HG03575 (cell line): ENCODE data around the gene KRT72.
"Not testable (repeated sequence)": the region's sequence is repeated elsewhere in the genome, so short reads cannot be mapped to it uniquely, and the experiment has no call there.

Experiments used
- ATAC-seq: cut with Tn5 transposase; IDR thresholded peaks from one replicate; pipeline ENCODE4 v1.9.1; 2021; ENCODE audit not compliant: unreplicated experiment, insufficient number of reproducible peaks, low FRiP score; ENCODE audit errors: extremely low read depth

The KRT72 gene

DNA sequence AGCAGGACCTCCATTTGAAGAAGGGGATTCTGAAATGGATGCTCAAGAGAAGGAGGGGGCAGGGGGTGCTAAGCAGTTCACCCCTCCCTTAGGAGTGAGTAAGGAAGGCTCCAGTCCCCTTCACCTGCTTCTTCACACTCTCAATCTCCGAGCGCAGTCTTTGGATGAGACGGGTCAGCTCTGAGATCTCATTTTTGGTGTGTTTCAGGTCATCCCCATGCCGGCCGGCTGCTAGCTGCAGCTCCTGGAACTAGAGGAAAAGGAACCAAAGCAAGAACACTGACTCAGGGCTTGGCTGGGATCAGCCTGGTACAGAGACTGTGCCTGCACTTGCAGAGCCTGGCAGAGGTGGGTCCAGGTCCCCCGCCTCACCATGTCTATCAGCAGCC, 9.8 kb upstream of the KRT72 start:
- ATAC-seq, result no peak

GRCh38 chr12:52608826-52609630, 7.8 kb upstream of the KRT72 start:
- ATAC-seq, result no peak

GRCh38 chr12:52608161-52608560, 6.9 kb upstream of the KRT72 start:
- no peak for ATAC-seq

GRCh38 chr12:52607314-52607713, 6.1 kb upstream of the KRT72 start:
- ATAC-seq, result no peak

GRCh38 chr12:52606581-52607218, 5.4 kb upstream of the KRT72 start:
- no peak for ATAC-seq

DNA sequence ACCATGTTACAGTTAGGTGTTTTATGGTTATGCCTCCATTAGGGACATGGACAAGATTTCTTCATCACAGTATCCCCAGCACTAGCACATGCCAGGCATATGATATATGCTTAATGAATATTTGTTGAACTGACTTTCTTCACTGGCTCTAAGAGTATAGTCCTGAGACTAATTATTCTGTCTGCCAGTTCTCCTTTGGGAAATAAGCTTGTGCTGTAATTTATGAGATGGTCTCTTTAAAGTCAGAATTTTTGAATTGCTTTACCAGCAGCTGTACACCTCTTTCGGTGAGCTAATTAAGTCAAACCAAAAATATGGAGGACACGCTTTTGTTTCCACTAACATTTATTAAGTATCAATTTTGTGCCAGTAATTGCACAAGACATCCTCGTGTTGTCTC, 4.8 kb upstream of the KRT72 start:
- ATAC-seq, result no peak

GRCh38 chr12:52605542-52605941, 4.3 kb upstream of the KRT72 start:
- ATAC-seq, result no peak

- ATAC-seq, result no peak
These were observed 3.6 kb upstream of the KRT72 start for GRCh38 chr12:52604859-52605258.

- no peak for ATAC-seq
These were observed 2.1 kb upstream of the KRT72 start for GRCh38 chr12:52603314-52603713.

DNA sequence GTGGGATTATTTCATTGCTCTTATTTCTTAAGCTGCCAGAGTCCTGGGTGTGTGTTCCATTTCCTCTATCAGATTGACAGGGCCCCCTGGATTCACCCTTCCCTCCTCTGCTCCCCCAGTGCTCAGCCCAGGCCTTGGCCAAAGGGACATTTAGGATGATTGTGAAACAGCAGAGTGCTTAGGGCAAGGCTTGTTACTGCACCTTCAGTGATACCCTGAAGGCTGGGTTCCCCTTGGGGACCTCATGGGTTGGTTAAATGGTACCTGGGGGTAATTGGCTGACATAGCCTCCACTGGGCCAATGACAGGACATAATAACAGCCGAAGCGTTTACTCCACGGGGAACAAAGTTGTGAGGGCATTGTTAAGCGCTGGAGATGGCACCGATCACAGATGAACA, 1.3 kb upstream of the KRT72 start:
- ATAC-seq, result no peak

GRCh38 chr12:52601671-52602070, 408 bp upstream of the KRT72 start:
- ATAC-seq, result no peak

DNA sequence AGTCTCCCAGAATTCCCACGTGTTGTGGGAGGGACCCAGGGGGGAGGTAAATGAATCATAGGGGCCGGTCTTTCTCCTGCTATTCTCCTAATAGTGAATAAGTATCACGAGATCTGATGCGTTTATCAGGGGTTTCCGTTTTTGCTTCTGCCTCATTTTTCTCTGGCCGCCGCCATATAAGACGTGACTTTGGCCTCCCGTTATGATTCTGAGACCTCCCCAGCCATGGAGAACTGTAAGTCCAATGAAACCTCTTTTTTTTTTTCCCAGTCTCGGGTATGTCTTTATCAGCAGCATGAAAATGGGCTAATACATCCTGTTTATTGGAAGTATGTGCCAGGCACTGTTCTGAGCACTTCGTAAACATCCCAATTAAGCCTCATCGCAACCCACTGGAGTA, 788 bp downstream of the KRT72 start:
- no peak for ATAC-seq

DNA sequence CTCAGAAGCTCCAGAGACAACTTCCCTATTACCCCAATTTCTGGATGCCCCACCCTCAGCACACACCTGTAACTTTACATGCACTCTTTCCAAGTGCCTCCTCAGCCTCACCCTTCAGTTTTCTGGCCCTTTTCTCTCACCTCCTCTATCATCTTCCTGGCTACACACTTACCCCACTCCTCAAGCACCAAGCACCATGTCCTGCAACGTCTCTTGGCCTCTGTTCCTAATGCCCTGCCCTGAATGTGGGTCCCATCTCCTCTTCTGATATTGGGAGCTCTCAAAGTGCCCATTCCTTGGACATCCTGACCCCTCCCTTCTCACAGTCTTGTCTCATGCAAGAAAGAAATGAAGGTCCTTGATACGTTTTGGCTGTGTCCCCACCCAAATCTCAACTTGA, 1.2 kb downstream of the KRT72 start:
- no peak for ATAC-seq

GRCh38 chr12:52598966-52599365, 2.3 kb downstream of the KRT72 start:
- no peak for ATAC-seq

DNA sequence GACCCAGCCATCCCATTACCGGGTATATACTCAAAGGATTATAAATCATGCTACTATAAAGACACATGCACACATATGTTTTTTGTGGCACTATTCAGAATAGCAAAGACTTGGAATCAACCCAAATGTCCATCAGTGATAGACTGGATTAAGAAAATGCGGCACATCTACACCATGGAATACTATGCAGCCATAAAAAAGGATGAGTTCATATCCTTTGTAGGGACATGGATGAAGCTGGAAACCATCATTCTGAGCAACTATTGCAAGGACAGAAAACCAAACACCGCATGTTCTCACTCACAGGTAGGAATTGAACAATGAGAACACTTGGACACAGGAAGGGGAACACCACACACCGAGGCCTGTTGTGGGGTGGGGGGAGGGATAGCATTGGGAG, 7.0 kb downstream of the KRT72 start:
- not testable (repeated sequence) for ATAC-seq

- ATAC-seq, result no peak
These were observed 9.7 kb downstream of the KRT72 start for GRCh38 chr12:52591521-52591920.

DNA sequence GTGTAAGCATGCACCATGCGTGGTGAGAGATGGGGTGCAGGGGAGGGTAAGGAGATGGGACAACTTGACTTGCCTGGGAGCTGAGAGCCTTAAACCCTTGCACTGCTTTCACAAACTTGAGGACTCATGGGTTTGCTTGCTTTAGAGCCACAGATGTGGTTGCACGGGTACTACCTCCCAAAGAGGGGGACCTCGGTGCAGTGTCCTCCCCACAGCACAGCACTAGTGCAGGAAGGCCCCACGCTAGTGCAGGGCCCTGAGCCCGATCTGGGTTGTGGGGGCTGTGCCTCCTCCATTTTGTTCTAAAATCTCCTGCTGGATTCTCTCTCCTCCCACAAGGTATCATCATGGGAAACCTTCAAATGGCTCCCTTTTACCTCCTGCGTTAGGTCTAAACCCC, 11.2 kb downstream of the KRT72 start:
- ATAC-seq, result no peak

DNA sequence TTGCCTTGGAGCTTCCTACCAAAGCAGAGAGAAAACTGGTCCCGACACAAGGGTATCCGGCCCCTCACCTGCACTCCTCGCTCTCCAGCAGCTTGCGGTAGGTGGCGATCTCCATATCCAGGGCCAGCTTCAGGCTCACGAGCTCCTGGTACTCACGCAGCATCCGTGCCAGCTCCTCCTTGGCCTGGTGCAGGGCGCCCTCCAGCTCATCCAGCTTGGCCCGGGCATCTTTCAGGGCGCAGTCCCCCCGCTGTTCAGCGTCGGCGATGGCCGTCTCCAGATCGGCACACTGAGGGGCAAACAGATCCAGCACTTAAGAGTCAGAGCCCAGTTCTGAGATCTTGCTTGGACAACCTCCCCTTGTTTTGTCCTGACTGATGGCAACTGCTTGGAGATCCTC, 13.7 kb downstream of the KRT72 start:
- no peak for ATAC-seq

GRCh38 chr12:52585946-52586345, 15.3 kb downstream of the KRT72 start:
- ATAC-seq, result no peak

DNA sequence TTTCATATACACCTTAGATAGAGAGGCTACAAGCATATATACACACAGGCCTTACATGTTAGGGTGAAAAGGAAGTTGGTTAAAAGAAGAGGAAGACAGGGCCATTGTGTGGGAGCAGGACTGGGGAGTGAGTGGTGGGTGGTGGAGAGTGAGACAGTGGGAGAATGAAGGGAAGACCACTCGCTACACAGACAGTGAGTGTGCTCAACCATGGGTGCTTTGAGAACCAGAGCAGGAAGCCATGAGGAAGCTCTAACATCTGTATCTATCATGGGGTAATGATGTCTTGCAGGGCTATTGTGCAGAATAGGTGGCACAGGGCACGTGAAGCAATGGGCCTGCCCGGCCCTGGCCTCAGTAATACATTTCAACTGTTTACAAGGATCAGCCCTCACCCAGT, 16.2 kb downstream of the KRT72 start:
- ATAC-seq, result no peak
